ENCODE measurements around the gene MCM7.

- no peak for TF ChIP-seq CTCF (IDR thresholded peaks at IDR 0.05)
- TF ChIP-seq POLR2A (IDR thresholded peaks at IDR 0.05) = no peak
Observed at GRCh38 chr7:100069991-100070390, 31.2 kb downstream of the MCM7 start.
